Nephron (organoid): ENCODE measurements around the gene RBM47.

ENCODE experiments used
- H3K27ac Mint-ChIP-seq, 3 experiments: 2 replicates each; pipeline ENCODE4 v1.8.0; 2020; ENCODE audit warnings: mixed read lengths in 3 of 3, mild to moderate bottlenecking in 2 of 3, moderate library complexity in 1 of 3
- H3K27me3 Mint-ChIP-seq: 2 replicates; pipeline ENCODE4 v1.8.0; 2021; ENCODE audit warnings: low read depth, mild to moderate bottlenecking, moderate library complexity, mixed read lengths
- H3K36me3 Mint-ChIP-seq: 2 replicates; pipeline ENCODE4 v1.8.0; 2020; ENCODE audit warnings: low read depth, mixed read lengths
- H3K4me1 Mint-ChIP-seq: 2 replicates; pipeline ENCODE4 v1.8.0; 2020; ENCODE audit warnings: mixed read lengths
- H3K4me3 Mint-ChIP-seq, 3 experiments: 2 replicates each; pipeline ENCODE4 v1.8.0; 2020; ENCODE audit warnings: mild to moderate bottlenecking in 3 of 3, mixed read lengths in 3 of 3, moderate library complexity in 2 of 3
- H3K9me3 Mint-ChIP-seq: 2 replicates; pipeline ENCODE4 v1.8.0; 2020; ENCODE audit warnings: mixed read lengths
- TF ChIP-seq, protein P1 (sequence below), 3 experiments: fragments of 200-600 bp; sonication (generic); IDR thresholded peaks; one replicate each; pipeline ENCODE4 v1.5.0; 2021; ENCODE audit warnings: antibody characterized with exemption in 3 of 3; ENCODE audit not compliant: unreplicated experiment in 3 of 3

Gene RBM47

GRCh38 chr4:40375095-40375494 lies 254.6 kb downstream of the RBM47 start:
- no peaks in the 10 kb centered on the region for H3K9me3 Mint-ChIP-seq
- H3K27me3 Mint-ChIP-seq, result peaks cover 13% of the 10 kb centered on the region
- H3K4me3 Mint-ChIP-seq, result no peak overlapping the region
- no peaks in the 10 kb centered on the region for H3K36me3 Mint-ChIP-seq
- no peak overlapping the region for H3K27ac Mint-ChIP-seq
- TF ChIP-seq, protein P1, sequence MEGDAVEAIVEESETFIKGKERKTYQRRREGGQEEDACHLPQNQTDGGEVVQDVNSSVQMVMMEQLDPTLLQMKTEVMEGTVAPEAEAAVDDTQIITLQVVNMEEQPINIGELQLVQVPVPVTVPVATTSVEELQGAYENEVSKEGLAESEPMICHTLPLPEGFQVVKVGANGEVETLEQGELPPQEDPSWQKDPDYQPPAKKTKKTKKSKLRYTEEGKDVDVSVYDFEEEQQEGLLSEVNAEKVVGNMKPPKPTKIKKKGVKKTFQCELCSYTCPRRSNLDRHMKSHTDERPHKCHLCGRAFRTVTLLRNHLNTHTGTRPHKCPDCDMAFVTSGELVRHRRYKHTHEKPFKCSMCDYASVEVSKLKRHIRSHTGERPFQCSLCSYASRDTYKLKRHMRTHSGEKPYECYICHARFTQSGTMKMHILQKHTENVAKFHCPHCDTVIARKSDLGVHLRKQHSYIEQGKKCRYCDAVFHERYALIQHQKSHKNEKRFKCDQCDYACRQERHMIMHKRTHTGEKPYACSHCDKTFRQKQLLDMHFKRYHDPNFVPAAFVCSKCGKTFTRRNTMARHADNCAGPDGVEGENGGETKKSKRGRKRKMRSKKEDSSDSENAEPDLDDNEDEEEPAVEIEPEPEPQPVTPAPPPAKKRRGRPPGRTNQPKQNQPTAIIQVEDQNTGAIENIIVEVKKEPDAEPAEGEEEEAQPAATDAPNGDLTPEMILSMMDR (IDR thresholded peaks at IDR 0.05; ENCODE audit: unreplicated experiment in 3 of 3), result no peak
- H3K4me1 Mint-ChIP-seq, result no peaks in the 10 kb centered on the region

- Mint-ChIP-seq H3K4me3 (no peak overlapping the region), H3K27ac (no peak overlapping the region), H3K27me3 (peaks cover 12% of the 10 kb centered on the region), H3K9me3 (no peaks in the 10 kb centered on the region), H3K36me3 (no peaks in the 10 kb centered on the region), H3K4me1 (no peaks in the 10 kb centered on the region)
- TF ChIP-seq, protein P1 (IDR thresholded peaks at IDR 0.05; ENCODE audit: unreplicated experiment in 3 of 3), result no peak
These were observed 256.0 kb downstream of the RBM47 start for GRCh38 chr4:40373636-40374035.
